Karpas-422 (cell line): ENCODE results near the gene PGF. TPM values are rescaled to one million over a fixed set of nuclear protein-coding genes. Genes with fewer than 3 reads are reported as not detected.
"Not testable (repeated sequence)": the region's sequence is repeated elsewhere in the genome, so short reads cannot be mapped to it uniquely, and the experiment has no call there.

Experiments used
- DNase-seq: peaks from one replicate; pipeline ENCODE4 v3.0.0-alpha.2; 2015
- H2AFZ ChIP-seq: fragments of 200-600 bp; sonication (generic); 2 replicates; pipeline ENCODE4 v1.6.1; 2014; ENCODE audit warnings: antibody characterized with exemption, low read length, mixed read lengths
- H3K27ac ChIP-seq: fragments of 200-600 bp; sonication (generic); 2 replicates; pipeline ENCODE4 v1.5.1; 2014; ENCODE audit warnings: mild to moderate bottlenecking, low read length, moderate library complexity
- H3K27me3 ChIP-seq: fragments of 200-600 bp; sonication (generic); 2 replicates; pipeline ENCODE4 v1.6.1; 2014; ENCODE audit warnings: low read length, mixed read lengths
- H3K36me3 ChIP-seq: fragments of 200-600 bp; sonication (generic); 2 replicates; pipeline ENCODE4 v1.6.1; 2014; ENCODE audit warnings: low read length, mixed read lengths; ENCODE audit not compliant: insufficient read depth
- H3K4me1 ChIP-seq: fragments of 200-600 bp; sonication (generic); 2 replicates; pipeline ENCODE4 v1.6.1; 2014; ENCODE audit warnings: mild to moderate bottlenecking, low read length, mixed read lengths
- H3K4me2 ChIP-seq: fragments of 200-600 bp; sonication (generic); 2 replicates; pipeline ENCODE4 v1.6.1; 2014; ENCODE audit warnings: low read length, low read depth, mild to moderate bottlenecking; ENCODE audit not compliant: poor library complexity, severe bottlenecking
- H3K4me3 ChIP-seq: fragments of 200-600 bp; sonication (generic); 2 replicates; pipeline ENCODE4 v1.5.1; 2014; ENCODE audit warnings: mild to moderate bottlenecking, antibody characterized with exemption, low read length, mixed read lengths
- H3K79me2 ChIP-seq: fragments of 200-600 bp; sonication (generic); 2 replicates; pipeline ENCODE4 v1.6.1; 2014; ENCODE audit warnings: mild to moderate bottlenecking, low read length, mixed read lengths
- H3K9ac ChIP-seq: fragments of 200-600 bp; sonication (generic); 2 replicates; pipeline ENCODE4 v1.6.0; 2014; ENCODE audit warnings: low read length
- H3K9me2 ChIP-seq: fragments of 200-600 bp; sonication (generic), shearing (Covaris generic); replicated peaks from 2 replicates; pipeline ENCODE4 v1.6.0; 2014; ENCODE audit warnings: mild to moderate bottlenecking, low read length, moderate library complexity; ENCODE audit not compliant: insufficient read depth
- H3K9me3 ChIP-seq: fragments of 300-700, 200-600 bp; sonication (generic); 2 replicates; pipeline ENCODE4 v1.6.1; 2014; ENCODE audit warnings: low read length, mixed read lengths
- H4K20me1 ChIP-seq: fragments of 200-600 bp; sonication (generic); 2 replicates; pipeline ENCODE4 v1.6.1; 2014; ENCODE audit warnings: mild to moderate bottlenecking, antibody characterized with exemption, low read length, low read depth; ENCODE audit not compliant: insufficient read depth
- total RNA-seq: library from RNA; depleted of rRNA; stranded (reverse); fragments of >200 nt; shearing (Covaris generic); gene quantifications from 2 replicates; pipeline ENCODE4 v1.2.3, GENCODE V29; 2014; ENCODE audit warnings: low replicate concordance

Gene PGF
- total RNA-seq, 1 experiment from 2014 or later = 3.5 TPM

- Histone ChIP-seq H3K27ac (peak overlapping the region; percentile 98), H3K9me3 (no peaks in the 10 kb centered on the region), H3K4me3 (no peak overlapping the region; the same call in 1 of the 2 replicates), H3K27me3 (no peaks in the 10 kb centered on the region), H3K4me1 (peaks cover 92% of the 10 kb centered on the region), H3K36me3 (no peaks in the 10 kb centered on the region), H3K79me2 (no peaks in the 10 kb centered on the region), H4K20me1 (no peaks in the 10 kb centered on the region), H2AFZ (peak overlapping the region; percentile 70), H3K9ac (peak overlapping the region; percentile 58), H3K9me2 (no peaks in the 10 kb centered on the region), H3K4me2 (peak overlapping the region; percentile 53)
- peak; percentile 83 for DNase-seq
Measured at GRCh38 chr14:74936731-74937130, 18.7 kb downstream of the PGF start.

- Histone ChIP-seq H3K4me2 (peak overlapping the region; percentile 53), H3K4me1 (peaks cover 89% of the 10 kb centered on the region), H3K79me2 (no peaks in the 10 kb centered on the region), H3K36me3 (no peaks in the 10 kb centered on the region), H3K27ac (peak overlapping the region; percentile 98), H3K9me2 (no peaks in the 10 kb centered on the region), H3K9ac (peak overlapping the region; percentile 58), H2AFZ (peak overlapping the region; percentile 70), H3K9me3 (no peaks in the 10 kb centered on the region), H4K20me1 (no peaks in the 10 kb centered on the region), H3K27me3 (no peaks in the 10 kb centered on the region), H3K4me3 (peak overlapping the region; percentile 12; the same call in 1 of the 2 replicates)
- DNase-seq = no peak
Measured at GRCh38 chr14:74936151-74936550, 19.2 kb downstream of the PGF start.

- Histone ChIP-seq H3K9me3 (no peaks in the 10 kb centered on the region), H3K9me2 (no peaks in the 10 kb centered on the region), H3K4me2 (peak overlapping the region; percentile 46), H3K79me2 (no peaks in the 10 kb centered on the region), H4K20me1 (no peaks in the 10 kb centered on the region), H3K4me3 (no peak overlapping the region), H3K36me3 (no peaks in the 10 kb centered on the region), H3K27ac (peak overlapping the region; percentile 98), H3K4me1 (peaks cover 89% of the 10 kb centered on the region), H2AFZ (no peak overlapping the region), H3K27me3 (no peaks in the 10 kb centered on the region), H3K9ac (peak overlapping the region; percentile 60)
- no peak for DNase-seq
Measured at GRCh38 chr14:74935360-74935680, 20.1 kb downstream of the PGF start.

- Histone ChIP-seq H3K4me3 (no peak overlapping the region; the same call in 1 of the 2 replicates), H3K9me3 (no peaks in the 10 kb centered on the region), H3K9ac (peak overlapping the region; percentile 60), H3K27ac (peak overlapping the region; percentile 98), H3K79me2 (no peaks in the 10 kb centered on the region), H3K27me3 (no peaks in the 10 kb centered on the region), H3K4me2 (peak overlapping the region; percentile 46), H3K4me1 (peaks cover 88% of the 10 kb centered on the region), H4K20me1 (no peaks in the 10 kb centered on the region), H3K36me3 (no peaks in the 10 kb centered on the region), H2AFZ (no peak overlapping the region; the same call in 1 of the 2 replicates), H3K9me2 (no peaks in the 10 kb centered on the region)
- DNase-seq = no peak
Measured at GRCh38 chr14:74934476-74935359, 20.7 kb downstream of the PGF start.

GRCh38 chr14:74934041-74934440 lies 21.4 kb downstream of the PGF start:
- H2AFZ ChIP-seq = peak overlapping the region; percentile 70
- H3K9me3 ChIP-seq = no peaks in the 10 kb centered on the region
- H3K27ac ChIP-seq = peak overlapping the region; percentile 98
- H3K4me2 ChIP-seq = peak overlapping the region; percentile 46
- no peaks in the 10 kb centered on the region for H3K79me2 ChIP-seq
- no peaks in the 10 kb centered on the region for H3K36me3 ChIP-seq
- no peaks in the 10 kb centered on the region for H3K9me2 ChIP-seq
- DNase-seq = peak; percentile 77
- peak overlapping the region; percentile 60 for H3K9ac ChIP-seq
- H3K4me3 ChIP-seq = no peak overlapping the region
- H4K20me1 ChIP-seq = no peaks in the 10 kb centered on the region
- H3K27me3 ChIP-seq = no peaks in the 10 kb centered on the region
- H3K4me1 ChIP-seq = peaks cover 88% of the 10 kb centered on the region

GRCh38 chr14:74932936-74933335 lies 22.5 kb downstream of the PGF start:
- H2AFZ ChIP-seq = peak overlapping the region; percentile 81

GRCh38 chr14:74932401-74932901 lies 22.9 kb downstream of the PGF start:
- Histone ChIP-seq H3K9ac (peak overlapping the region; percentile 52), H3K27me3 (no peaks in the 10 kb centered on the region), H3K4me2 (peak overlapping the region; percentile 52)

More at GRCh38 chr14:74932936-74933335, 22.5 kb downstream of the PGF start:
- DNase-seq = peak; percentile 56
- not testable (repeated sequence) for H3K36me3 ChIP-seq, H3K9me3 ChIP-seq, H3K27me3 ChIP-seq, H3K9me2 ChIP-seq, H3K79me2 ChIP-seq, H4K20me1 ChIP-seq
- peak overlapping the region; percentile 98 for H3K27ac ChIP-seq
- peak overlapping the region; percentile 52 for H3K9ac ChIP-seq
- peaks cover 80% of the 10 kb centered on the region for H3K4me1 ChIP-seq
- peak overlapping the region; percentile 7 for H3K4me3 ChIP-seq
- H3K4me2 ChIP-seq = peak overlapping the region; percentile 52

GRCh38 chr14:74931744-74932143 lies 23.7 kb downstream of the PGF start:
- peak overlapping the region; percentile 89 for H3K27ac ChIP-seq
- not testable (repeated sequence) for H3K79me2 ChIP-seq, H3K4me2 ChIP-seq, H3K36me3 ChIP-seq, H4K20me1 ChIP-seq, H3K9me3 ChIP-seq, H3K9me2 ChIP-seq, H2AFZ ChIP-seq, H3K4me3 ChIP-seq, DNase-seq, H3K27me3 ChIP-seq, H3K9ac ChIP-seq
- peaks cover 70% of the 10 kb centered on the region for H3K4me1 ChIP-seq

More at GRCh38 chr14:74932401-74932901, 22.9 kb downstream of the PGF start:
- Histone ChIP-seq H2AFZ (peak overlapping the region; percentile 81), H3K36me3 (no peaks in the 10 kb centered on the region), H3K9me2 (no peaks in the 10 kb centered on the region), H3K4me1 (peaks cover 76% of the 10 kb centered on the region), H4K20me1 (no peaks in the 10 kb centered on the region), H3K4me3 (peak overlapping the region; percentile 7), H3K27ac (peak overlapping the region; percentile 98), H3K79me2 (no peaks in the 10 kb centered on the region), H3K9me3 (no peaks in the 10 kb centered on the region)
- peak; percentile 75 for DNase-seq
